GM18511 (cell line): ENCODE data around the gene KRTAP5-4.
"Not testable (repeated sequence)": the region's sequence is repeated elsewhere in the genome, so short reads cannot be mapped to it uniquely, and the experiment has no call there.

ENCODE experiments used
- ATAC-seq: cut with Tn5 transposase; IDR thresholded peaks from one replicate; pipeline ENCODE4 v1.9.1; 2021; ENCODE audit warnings: mild to moderate bottlenecking, moderate library complexity; ENCODE audit not compliant: unreplicated experiment

KRTAP5-4 gene

DNA sequence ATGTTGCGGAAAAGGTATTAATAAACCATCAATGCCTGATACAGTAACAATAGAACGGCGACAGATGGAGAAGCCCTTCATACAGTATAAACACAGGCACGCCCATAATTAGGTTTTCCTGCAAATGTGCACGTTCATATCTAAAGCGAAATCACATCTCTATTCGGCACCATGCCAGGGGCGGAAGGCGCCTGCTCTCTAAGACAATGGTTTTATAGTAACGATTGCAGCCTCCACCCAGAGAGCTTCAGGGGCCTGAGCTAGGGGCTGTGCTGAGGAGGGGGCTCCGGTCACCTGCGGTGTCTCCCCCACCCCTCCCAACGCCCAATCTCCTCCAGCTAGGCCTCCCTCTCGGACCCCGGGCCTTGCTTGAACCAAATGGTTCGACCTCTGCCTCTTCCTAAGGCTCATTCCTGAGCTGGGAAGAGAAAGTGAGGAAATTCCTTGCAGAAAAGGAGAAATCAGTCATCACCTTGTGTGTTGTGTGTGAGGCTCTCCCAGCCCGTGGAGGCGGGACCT, 17.2 kb upstream of the KRTAP5-4 start:
- ATAC-seq = no peak

DNA sequence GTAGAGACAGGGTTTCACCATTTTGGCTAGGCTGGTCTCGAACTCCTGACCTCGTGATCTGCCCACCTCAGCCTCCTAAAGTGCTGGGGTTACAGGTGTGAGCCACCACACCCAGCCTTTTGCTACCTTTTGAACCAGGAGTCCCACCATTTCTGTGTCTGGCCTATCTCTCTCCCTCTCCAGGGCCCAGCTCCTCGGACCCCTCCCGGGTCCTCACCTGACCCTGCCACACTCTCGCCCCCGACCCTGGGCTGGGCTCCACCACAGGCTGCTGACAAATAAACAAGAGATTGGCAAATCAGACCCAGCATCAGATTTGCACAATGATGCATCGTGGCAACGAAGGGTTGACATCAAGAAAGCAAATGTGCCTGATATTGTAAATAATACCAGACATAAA, 16.4 kb upstream of the KRTAP5-4 start:
- no peak for ATAC-seq

DNA sequence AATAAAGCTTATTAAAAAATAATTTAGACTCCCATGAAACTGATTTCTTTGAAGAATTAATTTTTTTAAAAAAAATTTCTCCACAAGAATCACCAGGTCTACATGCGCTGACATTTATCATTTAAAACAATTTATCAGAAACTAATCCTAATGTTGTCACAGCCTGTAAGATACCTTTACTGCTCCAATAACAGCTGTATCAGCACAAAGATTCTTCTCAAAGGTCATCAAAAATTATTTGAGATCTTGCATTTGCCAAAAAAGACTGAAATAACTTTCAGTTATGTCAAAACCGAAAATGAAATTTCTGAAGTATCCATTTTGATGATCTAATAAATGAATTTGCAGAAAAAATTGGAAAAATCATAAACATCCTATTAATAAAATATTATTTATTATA, 15.7 kb upstream of the KRTAP5-4 start:
- ATAC-seq = no peak

DNA sequence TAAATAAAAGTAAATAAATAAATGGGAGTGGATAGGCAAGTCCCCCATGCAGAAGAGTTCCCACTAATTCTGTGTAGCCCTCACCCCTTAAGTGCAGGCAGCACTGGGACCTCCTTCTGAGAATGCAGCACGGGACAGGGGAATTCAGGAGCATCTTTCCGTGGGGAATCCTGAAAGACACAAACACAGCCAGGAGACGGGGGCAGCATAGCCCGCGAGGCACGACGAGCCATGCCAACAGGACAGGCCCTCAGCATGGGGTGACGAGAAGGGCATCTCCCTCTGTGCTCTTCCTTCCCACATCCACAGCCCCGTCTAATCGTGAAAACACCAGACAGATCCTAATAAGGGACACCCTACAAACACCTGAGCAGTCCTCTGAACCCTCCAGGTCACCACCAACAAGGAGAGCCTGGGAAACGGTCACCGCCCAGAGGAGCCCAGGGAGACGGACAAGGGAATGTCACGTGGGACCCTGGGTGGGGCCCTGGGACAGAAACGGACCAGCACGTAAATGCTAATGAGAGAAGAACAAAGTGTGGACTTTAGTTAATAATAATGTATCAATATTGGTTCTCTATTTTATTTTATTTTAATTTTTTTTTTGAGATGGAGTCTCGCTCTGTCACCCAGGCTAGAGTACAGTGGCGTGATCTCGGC, 14.5 kb upstream of the KRTAP5-4 start:
- ATAC-seq = no peak

DNA sequence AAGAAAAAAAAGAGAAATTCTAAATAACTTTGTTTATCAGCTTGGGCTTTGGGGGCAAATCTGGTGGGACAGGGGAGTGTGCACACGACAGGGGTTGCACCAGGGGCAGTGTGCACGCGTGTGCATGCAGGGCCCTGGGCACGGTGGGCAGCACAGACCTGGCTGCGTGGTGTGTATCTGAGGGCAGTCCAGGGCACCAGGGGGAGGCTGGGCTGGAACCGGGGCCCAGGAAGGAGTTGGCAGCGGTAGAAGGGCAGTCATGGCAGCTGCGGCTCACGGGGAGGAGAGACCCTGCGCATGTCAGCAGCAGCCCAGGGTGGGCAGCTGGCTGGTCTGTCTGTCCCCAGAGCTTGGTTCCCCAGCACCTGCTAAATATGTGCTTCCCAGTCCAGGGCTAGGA, 11.9 kb upstream of the KRTAP5-4 start:
- ATAC-seq = no peak

DNA sequence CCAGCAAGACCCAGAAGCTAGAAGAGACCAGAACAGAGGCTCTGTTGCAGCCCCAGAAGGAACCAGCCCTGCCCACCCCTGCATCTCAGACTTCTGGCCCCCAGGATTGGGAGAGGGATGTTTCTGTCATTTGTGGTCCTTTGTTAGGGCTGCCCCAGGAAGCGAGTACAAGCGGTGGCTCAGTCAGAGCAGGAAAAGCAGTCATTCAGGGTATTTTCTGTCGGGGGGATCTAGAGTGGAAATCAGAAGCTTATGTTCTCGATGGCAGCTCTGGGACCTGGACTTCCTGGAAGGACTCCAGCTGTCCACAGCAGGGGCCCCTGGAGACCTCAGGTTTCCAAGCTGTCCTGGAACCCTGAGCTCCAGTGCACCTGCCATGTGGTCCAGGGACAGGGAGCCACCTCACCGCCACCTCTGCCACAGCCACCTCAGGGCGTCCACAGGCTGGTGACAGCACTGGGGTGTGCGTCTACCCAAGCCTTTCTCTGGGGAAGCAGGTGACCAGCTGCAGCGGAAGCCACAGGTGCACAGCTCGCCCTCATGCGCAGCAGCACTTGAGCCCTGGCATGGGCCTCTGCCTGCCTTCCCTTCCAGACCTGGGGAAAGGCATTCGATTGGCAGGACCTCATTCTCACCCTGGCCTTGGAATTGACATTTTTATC, 10.2 kb upstream of the KRTAP5-4 start:
- ATAC-seq = no peak

DNA sequence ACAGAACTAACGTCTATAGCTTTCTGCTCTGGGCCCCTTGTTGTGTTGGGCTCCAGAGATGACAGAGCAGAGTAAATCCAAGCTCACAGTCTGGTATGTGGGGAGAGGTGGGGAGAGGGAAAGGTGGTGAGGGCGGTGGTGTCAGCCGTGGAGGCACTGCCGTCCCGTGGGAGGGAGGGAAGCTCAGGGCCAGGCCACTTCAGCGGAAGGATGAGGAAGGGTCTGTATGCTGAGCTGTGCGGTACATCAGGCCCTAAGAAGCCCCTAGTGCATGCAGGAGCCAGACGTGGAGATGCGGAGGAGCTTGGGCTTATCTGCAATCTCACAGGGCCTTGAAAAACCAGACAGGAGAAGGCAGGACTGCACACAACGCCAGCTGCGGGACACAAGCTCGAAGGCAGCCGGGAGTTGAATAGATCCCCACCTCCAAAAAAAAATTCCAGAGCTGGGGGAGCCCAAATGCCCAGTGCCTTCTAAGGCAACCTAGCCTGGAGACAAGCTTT, 9.2 kb upstream of the KRTAP5-4 start:
- ATAC-seq = no peak

DNA sequence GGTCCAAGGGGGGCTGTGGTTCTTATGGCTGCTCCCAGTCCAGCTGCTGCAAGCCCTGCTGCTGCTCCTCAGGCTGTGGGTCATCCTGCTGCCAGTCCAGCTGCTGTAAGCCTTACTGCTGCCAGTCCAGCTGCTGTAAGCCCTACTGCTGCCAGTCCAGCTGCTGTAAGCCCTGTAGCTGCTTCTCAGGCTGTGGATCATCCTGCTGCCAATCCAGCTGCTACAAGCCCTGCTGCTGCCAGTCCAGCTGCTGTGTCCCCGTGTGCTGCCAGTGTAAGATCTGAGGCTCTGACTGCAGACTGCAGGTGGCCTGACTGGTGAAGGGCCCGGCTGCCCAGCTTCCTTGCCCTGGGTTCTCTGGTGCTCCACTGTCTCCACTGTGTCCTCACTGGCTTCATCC, 8.3 kb upstream of the KRTAP5-4 start:
- ATAC-seq = no peak

DNA sequence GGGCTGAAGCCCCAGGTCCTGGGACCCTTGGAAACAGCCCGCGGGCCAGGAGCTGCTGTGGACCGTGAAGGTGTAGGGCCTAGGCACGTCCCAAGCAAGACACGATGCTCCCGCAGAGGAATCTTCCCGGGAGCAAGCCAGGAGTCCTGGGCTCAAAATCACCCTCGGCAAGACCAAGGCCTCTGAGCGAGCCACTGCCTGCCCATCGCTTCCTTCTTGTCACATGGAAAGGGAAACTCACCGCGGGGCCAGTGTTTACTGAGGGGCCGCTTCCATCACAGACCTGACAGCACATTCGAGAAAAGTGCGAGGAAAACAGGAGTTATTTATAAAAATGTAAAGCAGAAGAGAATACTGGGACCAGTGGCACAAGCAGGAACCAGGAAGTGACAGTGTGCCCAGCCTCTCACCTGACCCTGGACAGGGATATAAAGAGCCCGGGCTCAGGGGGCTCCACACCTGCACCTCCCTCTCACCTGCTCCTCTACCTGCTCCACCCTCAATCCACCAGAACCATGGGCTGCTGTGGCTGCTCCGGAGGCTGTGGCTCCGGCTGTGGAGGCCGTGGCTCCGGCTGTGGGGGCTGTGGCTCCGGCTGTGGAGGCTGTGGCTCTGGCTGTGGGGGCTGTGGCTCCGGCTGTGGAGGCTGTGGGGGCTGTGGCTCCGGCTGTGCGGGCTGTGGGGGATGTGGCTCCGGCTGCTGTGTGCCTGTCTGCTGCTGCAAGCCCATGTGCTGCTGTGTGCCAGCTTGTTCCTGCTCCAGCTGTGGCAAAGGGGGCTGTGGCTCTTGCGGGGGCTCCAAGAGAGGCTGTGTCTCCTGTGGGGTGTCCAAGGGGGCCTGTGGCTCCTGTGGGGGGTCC, 7.6 kb upstream of the KRTAP5-4 start, which contains the start of gene KRTAP5-5:
Gene KRTAP5-5 (plus strand): TSS at position 450 of the 860 bp plus-strand sequence. CDS start 66 bp downstream, at position 516.
- no peak for ATAC-seq

DNA sequence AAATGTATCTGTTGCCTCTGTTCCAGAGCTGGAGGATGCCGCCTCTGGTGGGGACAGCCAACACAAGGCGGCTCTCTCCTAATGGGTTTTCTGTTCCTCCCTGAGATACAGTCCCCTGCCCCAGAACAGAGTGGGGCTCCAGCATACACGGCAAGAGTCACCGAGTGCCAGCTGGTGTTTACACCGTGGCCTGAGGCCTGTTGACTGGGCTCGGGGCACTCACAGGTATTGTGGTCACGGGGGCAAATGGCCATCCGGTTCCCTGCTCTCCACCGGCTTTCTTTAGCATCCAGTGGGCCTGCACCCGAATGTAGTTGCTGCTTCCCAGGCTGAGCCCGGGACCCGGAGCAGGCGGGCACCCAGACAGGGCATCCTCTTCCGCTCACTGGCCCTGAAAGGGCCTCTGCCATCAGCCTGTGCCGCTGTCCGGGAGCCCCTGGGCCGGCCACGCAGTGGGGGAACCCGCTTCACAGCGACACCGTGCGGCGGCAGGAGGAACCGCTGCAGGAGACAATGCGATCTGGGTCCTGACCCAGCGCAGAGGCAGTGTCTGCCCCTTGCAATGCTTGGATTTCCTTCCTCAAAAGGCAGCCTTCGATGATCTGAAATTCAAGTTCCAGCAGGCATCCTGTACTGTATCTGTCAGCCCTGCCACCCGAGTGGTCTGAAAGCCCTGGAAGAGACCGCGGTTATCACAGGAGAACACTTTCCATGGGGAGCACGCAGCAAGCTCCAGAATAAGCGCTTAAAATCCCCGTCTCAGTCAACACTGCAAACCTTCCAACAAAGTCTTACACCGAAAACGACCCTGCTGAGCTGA, 6.8 kb upstream of the KRTAP5-4 start:
- ATAC-seq = no peak

DNA sequence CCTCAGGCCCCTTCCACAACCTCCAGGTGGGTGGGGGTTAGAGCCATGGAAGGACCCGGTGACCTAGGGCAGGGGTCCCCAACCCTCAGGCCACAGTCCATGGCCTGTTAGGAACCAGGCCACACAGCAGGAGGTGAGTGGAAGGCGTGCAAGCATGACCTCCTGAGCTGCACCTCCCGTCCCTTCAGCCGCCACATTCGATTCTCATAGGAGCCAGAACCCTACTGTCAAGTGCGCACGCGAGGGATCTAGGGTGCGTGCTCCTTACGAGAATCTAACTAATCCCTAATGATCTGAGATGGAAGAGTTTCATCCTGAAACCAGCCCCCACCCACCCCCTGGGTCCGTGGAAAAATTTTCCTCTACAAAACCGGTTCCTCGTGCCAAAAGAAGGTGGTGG, 3.6 kb upstream of the KRTAP5-4 start:
- ATAC-seq = no peak

DNA sequence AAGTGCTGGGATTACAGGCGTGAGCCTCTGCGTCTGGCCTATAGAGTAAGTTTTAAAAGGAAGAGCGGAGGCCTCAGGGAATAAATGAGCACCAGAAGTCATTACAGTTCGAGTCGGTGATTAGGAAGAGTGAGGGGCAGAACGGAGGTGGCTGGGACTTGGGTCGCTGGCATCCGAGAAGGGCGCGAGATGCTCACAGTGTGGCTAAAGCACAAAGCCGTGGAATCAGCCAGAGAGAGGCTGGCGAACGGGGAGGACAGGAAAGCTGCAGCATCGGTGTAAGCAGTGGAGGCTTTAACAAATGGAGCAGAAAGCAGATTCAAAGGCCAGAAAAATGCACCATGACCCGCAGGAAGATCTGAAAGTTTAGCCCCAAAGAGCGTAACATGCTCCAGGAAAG, 2.7 kb upstream of the KRTAP5-4 start:
- no peak for ATAC-seq

DNA sequence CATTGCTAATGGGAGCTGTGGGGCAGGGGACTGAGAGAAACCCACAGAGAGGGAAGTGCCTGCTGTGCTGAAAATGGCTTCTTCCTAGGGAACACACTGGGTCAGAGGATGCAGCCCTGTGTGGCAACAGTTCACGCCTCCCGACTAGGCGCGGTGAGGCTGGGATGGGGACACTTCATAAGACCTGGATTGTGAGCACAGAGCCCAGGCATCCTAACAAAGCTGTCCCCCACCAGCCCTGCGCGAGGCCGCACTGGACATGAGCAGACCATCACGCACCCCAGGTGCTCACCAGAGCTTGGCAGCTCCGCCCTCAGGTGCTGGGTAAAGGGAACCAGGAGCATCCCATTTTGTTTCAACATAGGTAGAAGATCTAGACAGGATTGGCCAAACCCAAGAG, 1.8 kb upstream of the KRTAP5-4 start:
- ATAC-seq = no peak

DNA sequence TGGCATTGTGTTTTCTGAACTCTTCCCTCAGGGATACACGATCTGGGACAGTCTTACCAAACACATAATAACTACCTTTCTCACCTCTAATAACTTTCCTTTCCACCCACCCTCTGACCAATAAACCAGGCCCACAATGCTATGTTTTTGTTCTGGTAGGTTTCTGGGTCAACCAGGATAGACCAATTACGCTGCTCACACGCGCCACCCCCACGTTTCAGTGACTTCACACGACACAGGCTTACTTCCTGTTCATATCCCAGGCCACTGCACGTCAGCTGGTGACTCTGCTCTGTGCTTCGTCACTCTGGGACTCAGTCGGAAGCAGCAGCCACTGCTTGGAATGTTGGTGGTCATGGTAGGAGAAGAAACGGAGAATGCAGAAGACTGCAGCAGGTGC, 2.5 kb downstream of the KRTAP5-4 start:
- ATAC-seq = no peak

DNA sequence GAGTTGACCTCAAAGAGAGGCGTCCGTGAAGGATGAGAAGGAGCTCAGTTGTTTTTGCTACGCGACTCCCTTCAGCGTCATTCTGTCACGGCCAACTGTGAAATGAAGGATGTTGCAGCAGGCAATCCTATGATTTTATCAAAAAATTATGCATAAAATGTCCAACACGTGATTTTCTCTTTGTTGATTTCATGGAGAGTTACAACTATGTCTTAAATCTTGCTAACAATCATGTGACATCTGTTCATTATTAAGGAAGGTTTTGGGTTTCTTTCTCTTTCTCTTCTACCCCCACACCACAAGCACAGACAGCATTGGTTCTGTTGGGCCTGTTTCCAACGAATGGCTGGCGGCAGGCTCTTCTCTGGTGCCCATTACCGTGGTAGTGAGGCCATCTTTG, 3.7 kb downstream of the KRTAP5-4 start:
- no peak for ATAC-seq

DNA sequence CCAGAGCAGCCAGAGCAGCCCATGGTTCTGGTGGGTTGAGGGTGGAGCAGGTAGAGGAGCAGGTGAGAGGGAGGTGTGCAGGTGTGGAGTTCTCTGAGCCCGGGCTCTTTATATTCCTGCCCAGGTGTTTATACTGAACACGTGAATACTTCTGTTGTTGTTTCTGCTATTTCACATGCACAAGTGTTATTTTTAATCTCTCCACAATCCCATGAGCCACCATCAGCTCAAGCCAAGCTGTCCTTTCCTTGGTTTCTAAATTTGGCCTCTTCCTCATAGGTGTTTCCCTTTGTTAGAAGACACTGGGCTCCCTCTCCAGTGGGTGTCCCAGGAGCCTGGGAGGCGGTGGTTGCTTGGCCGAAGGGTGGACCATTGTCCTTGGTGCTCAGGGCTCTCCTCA, 13.6 kb downstream of the KRTAP5-4 start, which contains the start of gene KRTAP5-3:
Gene KRTAP5-3 (minus strand): TSS at position 101 of the 400 bp plus-strand sequence. CDS start 78 bp downstream, at position 23.
- ATAC-seq = no peak

DNA sequence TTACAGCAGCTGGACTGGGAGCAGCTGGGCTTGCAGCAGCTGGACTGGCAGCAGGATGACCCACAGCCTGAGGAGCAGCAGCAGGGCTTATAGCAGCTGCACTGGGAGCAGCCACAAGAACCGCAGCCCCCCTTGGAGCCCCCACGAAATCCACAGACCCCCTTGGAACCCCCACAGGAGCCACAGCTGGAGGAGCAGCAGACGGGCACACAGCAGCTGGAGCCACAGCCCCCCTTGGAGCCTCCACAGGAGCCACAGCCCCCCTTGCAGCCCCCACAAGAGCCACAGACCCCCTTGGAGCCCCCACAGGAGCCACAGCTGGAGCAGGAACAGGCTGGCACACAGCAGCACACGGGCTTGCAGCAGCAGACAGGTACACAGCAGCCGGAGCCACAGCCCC, 14.0 kb downstream of the KRTAP5-4 start:
- not testable (repeated sequence) for ATAC-seq

DNA sequence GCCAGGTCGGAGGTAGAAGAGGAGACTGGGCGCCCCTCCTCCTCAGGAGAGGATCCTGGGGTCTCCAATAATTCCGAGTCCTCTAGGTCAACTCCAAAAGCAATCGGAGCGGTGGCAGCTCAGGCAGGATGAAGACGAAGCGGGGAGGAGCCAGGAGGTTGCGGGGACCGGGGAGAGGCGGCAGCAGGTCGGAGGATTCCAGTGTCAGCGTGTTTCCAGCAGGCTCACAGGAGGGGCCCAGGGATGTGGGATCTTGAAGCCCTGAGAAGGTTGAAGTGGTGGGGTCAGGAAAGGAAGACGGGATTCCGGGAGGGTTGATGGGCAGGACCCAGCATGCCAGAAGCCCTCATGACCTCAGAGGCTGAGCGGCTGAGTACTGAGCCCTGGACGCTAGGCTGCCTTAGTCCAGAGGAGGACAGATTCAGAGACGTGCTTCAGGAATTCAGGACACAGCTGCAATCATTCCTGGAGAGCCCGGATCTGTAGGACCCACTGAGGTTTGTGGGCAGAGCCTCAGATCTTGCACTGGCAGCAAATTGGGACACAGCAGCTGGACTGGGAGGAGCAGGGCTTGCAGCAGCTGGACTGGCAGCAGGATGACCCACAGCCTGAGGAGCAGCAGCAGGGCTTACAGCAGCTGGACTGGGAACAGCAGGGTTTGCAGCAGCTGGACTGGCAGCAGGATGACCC, 14.6 kb downstream of the KRTAP5-4 start:
- not testable (repeated sequence) for ATAC-seq

DNA sequence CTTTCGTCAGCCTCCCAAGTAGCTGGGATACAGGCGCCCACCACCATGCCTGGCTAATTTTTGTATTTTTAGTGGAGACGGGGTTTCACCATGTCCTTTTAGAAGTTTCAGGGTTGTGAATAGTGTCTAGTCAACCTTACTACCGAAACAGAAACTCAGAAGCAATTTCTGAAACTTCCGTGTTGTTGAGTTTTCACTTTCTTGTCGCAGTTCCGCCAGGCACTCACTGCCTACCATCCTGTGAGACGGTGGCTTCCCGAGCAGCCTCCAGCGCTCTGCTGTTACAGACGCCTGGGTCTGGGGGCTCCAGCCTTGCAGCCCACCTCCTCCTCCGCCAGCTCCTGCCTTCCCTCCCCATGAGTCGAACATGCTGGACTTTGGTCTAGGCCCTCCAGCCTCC, 16.0 kb downstream of the KRTAP5-4 start:
- peak; percentile 96 for ATAC-seq

DNA sequence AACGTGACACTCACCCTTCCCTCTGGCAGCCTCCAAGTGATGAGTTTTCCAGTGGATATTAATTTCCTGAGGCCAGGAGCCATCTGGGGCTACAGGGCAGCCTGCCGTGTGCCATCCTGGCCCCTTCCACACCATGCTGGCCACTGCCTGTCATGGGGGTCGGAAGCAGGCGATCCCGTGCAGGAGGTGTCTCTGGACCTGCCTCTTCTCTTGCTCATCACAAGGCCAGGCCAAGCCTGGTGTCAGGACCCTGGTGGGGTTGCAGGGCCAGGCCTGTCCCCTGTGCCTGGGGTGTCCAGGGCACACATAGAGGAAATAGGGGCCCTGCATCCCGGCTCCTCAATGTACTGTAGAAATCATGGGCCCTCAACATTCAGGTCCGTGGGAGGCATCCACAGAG, 17.2 kb downstream of the KRTAP5-4 start:
- ATAC-seq = no peak
